ENCODE results near the gene NTSR1.

GRCh38 chr20:62764156-62764935, 55.7 kb downstream of the NTSR1 start:
- TF ChIP-seq CTCF (conservative IDR thresholded peaks at IDR 0.05 in 1 of 2, IDR thresholded peaks at IDR 0.05 in 1 of 2; ENCODE audit: extremely low read depth in 1 of 2, insufficient read depth in 1 of 2, low read depth in 1 of 2, low read length in 2 of 2) = no peak
- TF ChIP-seq EZH2 (IDR thresholded peaks at IDR 0.05; ENCODE audit: borderline replicate concordance, low read length) = no peak

All from mammary epithelial cell (primary cell).